GM21529 (cell line): ENCODE measurements around the gene GNG7.
"Not testable (repeated sequence)": the region's sequence is repeated elsewhere in the genome, so short reads cannot be mapped to it uniquely, and the experiment has no call there.

Experiments
- ATAC-seq: cut with Tn5 transposase; IDR thresholded peaks from one replicate; pipeline ENCODE4 v1.9.1; 2021; ENCODE audit not compliant: unreplicated experiment

GNG7 gene

GRCh38 chr19:2556221-2557092 is 146.0 kb downstream of the GNG7 start:
- no peak for ATAC-seq

GRCh38 chr19:2555422-2556220 is 146.9 kb downstream of the GNG7 start:
- no peak for ATAC-seq

GRCh38 chr19:2554856-2555255 is 147.6 kb downstream of the GNG7 start:
- ATAC-seq: no peak

DNA sequence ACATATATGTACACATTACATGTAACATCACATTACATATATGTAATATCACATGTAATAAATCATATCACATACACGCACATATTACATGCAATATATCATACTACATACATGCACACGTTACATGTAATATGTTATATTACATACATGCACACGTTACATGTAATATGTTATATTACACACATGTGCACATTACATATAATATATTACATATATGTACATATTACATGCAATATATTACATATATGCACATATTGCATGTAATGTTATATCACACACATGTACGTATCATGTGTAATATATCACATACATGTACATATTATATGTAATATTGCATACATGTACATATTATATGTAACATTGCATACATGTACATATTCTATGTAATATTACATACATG is 149.0 kb downstream of the GNG7 start:
- no peak for ATAC-seq

GRCh38 chr19:2552859-2553258 is 149.6 kb downstream of the GNG7 start:
- ATAC-seq: peak; percentile 66

DNA sequence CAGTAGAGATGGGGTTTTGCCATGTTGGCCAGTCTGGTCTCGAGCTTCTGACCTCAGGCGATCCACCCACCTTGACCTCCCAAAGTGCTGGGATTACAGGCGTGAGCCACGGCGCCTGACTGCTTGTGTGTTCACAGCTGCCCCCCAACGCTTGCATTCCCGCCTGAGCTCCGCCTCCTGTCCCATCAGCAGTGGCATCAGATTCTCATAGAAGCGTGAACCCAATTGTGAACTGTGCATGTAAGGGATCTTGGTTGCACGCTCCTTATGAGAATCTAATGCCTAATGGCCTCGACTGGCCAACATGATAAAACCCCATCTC is 150.7 kb downstream of the GNG7 start:
- ATAC-seq: no peak

DNA sequence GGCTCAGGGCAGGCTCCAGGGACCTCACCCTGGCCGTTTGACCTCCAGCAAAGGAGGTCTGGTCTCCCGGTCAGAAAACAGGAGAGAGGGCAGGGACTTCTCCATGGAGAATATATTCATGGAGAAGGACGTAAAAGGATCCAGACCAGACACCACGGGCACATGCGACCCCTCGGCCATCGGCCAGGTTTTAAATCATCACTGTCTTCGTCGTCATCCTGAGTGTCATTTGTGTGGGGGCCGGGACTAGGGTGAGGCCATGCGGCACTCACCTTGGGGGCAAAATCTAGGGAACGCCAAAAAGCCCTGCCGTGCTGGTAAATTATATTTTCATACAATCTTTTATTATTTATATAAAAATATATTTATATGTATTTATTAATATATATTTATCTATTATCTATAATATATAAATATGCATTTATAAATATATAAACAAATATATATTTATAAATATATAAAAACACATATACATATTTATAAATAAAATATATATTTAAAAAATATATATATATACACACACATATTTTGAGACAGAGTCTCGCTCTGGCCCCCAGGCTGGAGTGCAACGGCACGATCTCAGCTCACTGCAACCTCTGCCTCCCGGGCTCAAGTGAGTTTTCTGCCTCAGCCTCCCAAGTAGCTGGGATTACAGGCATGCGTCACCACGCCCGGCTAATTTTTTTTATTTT is 151.2 kb downstream of the GNG7 start:
- no peak for ATAC-seq

DNA sequence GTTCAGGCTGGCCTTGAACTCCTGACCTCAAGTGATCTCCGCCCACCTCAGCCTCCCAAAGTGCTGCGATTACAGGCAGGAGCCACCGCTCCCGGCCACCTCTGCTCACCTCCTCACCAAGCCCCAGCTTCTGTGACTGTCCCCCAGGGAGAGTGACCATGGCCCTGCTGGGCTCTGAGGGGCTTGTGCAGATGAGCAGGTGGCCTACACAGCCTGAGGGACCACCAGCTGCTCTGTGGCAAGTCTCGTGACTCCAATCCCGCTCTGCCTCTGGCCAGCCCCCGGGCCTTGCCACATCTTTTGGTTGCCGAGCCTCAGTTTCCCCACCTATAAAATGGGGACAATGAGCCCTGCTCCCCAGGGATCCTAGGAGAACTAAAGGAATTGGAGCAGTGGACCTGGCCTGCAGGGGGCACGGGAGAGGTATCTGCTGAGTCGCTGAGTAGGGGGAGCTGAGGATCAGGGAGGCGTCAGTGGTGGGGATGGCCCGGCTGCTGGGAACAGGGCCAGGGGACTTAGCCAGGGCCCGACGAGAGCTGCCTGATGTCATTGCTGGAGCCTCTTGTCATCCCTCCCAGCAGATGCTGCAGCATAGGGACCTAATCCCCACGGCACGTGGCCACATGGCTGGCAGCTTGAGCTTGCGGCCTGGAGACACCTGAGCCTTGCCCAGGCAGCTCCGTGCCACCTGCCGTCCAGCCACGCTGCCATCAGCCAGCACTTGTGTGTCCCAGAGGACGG is 151.9 kb downstream of the GNG7 start:
- ATAC-seq: no peak

DNA sequence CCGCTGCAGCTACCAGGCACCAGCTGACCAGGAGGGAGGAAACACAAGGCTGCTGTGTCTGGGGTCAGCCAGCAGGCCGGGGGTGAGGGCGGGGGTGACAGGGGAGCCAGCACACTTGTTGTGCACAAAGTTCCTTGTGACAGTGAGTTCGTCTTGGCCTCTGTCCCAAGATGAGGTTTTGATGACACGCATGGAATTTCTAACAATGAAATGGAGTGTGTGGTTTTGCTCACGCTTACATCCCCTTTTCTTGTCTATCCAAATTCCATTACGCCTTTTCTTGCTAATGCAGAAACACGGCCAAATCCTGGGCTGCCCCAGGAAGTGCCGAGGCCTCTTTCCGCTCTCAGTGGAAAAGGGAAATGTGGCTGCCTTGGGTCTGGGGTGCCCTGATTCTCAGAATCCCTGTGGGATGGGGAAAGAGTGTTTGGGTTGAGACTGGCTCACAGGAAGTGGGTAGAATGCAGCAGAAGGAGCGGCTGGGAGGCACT is 152.7 kb downstream of the GNG7 start:
- ATAC-seq: no peak

- ATAC-seq: no peak
Measured at GRCh38 chr19:2548966-2549365, 153.5 kb downstream of the GNG7 start.

DNA sequence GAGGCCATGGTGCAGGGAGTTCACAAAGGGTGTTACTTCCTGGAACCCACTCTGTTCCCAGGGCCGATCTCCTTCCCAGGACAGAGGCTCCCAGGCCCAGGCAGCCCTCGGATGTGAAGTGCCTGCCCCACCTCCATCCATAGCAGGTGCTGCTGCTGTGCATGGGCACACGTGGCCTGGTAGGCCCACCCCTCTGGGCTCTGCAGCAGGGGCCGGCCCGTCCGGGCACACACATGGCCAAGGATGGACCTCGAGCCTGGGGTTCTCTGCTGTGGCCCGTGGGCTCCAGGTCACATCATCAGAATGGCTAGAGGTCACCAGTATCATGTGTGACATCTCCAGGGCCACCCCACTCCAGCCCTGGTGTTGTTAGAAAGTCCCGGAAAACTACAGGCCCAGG is 154.8 kb downstream of the GNG7 start:
- ATAC-seq: no peak

- no peak for ATAC-seq
Measured at GRCh38 chr19:2547033-2547680, 155.3 kb downstream of the GNG7 start.

DNA sequence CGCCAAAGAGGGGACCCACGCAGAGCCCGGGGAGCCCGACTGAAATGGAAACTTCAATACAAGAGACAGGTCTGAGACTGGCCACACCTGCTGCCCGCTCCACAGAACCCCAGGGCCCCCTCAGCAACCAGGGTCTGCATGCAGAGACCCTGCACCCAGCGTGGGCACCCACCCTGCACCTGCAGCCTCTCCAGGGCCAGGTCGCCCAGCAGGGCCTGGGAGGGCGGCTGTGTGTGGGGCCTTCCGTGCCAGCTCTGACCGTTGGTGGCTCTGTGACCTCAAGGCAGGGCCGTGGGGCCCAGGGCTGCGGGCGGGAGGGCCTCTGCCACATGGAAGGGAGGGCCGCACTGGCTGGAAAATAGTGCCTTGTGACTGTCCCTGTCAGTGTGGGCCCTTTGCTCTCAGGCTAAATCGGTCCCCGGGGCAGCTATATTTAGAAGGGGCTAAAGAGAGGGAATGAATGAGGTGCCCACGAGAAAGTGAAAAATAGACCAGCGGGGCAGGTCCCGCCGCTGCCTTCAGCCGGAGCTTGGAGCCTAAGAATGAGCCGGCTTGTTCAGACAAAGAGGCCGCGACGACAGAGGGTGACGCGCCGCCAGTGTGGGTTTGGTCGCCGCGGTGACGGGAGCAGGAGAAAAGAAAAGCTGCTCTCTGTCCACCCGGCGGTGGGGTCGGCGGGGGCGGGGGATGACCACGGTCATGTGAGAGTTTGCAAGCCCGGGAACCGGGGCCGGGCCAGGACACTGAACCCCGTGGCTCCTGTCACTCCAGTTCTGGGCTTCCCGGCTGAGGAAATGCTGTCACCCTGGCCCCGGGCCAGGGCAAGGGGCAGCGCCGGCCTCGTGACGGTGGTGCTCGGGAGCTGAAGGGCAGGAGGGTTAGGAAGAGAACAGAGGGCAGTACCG is 156.1 kb downstream of the GNG7 start:
- ATAC-seq: no peak

DNA sequence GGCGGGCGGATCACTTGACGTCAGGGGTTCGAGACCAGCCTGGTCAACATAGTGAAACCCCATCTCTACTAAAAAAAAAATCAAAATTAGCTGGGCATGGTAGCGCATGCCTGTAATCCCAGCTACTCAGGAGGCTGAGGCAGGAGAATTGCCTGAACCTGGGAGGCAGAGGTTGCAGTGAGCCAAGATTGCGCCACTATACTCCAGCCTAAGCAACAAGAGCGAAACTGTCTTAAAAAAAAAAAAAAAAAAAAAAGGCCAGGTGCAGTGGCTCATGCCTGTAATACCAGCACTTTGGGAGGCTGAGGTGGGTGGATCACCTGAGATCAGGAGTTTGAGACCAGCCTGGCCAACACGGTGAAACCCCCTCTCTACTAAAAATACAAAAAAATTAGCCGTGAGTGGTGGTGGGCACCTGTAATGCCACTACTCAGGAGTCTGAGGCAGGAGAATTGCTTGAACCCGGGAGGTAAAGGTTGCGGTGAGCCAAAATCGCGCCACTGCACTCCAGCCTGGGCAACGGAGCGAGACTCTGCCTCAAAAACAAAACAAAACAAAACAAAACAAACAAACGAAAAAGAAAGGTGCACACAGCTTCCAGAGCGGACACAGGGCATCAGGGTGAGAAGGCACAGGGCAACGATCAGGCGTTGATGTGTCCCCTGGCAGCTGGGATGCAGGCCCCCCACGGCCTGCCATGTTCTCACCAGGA is 156.9 kb downstream of the GNG7 start:
- ATAC-seq: not testable (repeated sequence)

DNA sequence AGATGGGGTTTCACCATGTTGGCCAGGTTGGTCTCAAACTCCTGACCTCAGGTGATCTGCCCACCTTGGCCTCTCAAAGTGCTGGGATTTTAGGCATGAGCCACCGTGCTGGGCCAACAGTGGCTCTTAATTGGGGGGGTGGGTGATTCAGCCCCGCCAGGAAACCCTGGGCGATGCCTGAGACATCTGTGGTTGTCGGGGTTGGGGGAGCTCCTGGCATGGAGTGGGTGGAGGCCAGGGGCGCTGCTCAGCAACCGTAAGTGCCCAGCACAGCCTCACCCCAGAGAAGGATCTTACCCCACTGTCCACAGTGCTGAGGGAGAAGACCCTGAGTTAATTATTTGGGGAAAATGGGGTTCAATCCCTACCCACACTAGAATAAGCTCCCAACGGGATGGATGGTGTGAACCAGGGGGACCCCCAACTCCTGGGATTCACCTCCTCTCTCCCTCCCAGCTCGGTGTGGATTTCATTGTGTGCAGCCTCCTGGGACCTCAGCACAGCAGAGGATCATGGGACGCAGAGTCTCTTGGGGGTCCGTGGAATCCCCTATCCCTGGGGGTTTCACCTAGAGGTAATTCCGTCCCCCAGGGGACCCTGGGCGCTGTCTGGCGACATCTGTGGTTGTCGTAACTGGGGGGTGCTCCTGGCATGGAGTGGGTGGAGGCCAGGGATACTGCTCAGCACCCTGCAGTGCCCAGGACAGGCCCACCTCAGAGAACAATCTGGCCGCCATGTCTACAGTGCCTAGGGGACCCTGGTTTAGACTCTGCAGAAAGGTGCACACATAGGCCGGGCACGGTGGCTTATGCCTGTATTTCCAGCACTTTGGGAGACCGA is 157.7 kb downstream of the GNG7 start:
- ATAC-seq: no peak

DNA sequence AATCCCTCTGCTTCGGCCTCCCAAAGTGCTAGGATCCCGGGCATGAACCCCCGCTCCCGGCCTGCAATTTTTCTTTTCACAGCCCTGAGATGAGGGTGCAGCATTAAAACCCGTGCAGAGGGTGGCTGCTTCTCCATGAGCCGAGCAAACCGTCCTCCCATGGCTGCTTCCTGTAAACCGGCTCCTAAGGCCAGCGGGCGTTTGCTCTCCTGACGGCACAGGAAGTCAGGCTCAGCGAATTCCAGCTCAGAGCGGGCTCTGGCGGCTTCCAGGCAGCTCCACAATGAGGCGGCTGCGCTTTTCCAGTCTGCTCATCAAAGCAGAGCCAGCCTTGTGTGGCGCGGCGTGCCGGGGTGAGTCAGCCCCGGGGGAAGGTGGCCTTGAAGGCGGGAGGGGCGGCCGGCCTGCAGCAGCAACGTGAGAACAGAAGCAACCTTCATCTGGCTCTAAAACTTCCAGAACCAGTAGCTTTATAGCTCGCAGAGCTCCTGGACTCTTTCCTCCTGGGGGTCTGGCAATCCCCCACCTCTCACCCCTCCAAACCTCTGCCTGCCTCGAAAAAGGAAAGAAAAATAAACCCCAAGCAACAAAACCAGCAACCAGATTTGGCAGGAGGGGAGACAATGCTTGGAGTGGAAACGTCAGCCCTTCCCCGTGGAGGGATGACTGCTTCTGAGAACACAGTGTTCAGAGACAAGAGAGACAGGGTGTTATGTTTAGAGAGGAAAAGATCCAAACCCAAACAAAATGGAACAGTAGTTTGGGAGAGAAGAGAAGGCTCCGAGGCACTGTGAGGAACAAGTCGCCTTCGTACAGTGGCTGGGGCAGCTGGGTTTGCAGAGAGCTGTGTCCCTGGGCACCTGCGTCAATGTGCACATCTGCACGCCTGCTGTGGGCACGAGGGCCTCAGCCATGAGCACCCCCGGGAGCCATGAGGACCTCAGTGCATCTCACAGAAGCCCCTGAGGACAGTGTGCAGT is 158.7 kb downstream of the GNG7 start:
- ATAC-seq: no peak

DNA sequence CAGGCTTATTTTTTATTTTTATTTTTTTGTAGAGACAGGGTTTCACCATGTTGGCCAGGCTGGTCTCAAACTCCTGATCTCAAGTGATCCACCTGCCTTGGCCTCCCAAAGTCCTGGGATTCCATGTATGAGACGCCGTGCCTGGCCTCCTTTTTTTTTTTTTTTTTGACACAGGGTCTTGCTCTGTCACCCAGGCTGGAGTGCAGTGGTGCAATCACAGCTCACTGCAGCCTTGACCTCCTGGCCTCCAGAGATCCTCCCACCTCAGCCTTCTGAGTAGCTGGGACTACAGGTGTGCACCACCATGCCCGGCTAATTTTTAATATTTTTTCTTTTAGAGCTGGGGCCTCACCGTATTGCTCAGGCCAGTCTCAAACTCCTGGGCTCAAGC is 159.4 kb downstream of the GNG7 start:
- ATAC-seq: not testable (repeated sequence)
